SH-SY5Y (cell line): ENCODE data around the gene GPC3.

Experiments
- GATA2 ChIP-seq: IDR thresholded peaks from 2 replicates; pipeline ENCODE4 v1.6.1; 2011; ENCODE audit warnings: mild to moderate bottlenecking, low read depth, low read length
- GATA3 ChIP-seq: IDR thresholded peaks from 2 replicates; pipeline ENCODE4 v1.6.1; 2011; ENCODE audit warnings: low read depth, mild to moderate bottlenecking, low read length, moderate library complexity

DNA sequence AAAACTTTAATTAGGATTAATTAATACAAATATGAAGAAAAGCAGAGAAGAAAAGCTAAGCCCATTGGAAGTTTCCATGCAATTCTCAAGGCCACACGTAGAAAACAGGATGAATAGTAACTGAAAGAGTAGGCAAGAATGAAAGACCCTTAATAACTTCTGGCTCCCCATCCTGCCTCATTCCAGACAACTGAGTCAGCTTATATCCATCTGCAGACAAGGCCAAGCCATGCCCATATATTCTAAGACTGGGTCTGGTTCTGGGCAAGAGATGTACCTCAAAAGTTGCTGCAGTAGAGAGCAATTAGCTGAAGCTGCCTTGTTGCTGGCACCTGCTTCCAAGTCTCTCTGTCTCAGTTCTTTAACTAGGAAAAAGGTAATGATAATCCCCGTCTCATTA is 244.1 kb downstream of the GPC3 start:
- TF ChIP-seq GATA3 = no peak
- no peak for TF ChIP-seq GATA2
